Type B pancreatic cell (in vitro differentiated cells): ENCODE data around the gene GRK1. TPM values are rescaled to one million over a fixed set of nuclear protein-coding genes. Genes with fewer than 3 reads are reported as not detected.

Experiments
- DNase-seq: peaks from one replicate; pipeline ENCODE4 v3.0.0; 2021; ENCODE audit warnings: mixed read lengths; ENCODE audit not compliant: unreplicated experiment; ENCODE audit errors: extremely low spot score
- H3K27ac Mint-ChIP-seq: 2 replicates; pipeline ENCODE4 v1.8.0; 2021; ENCODE audit warnings: mild to moderate bottlenecking, mixed read lengths
- H3K27me3 Mint-ChIP-seq: 2 replicates; pipeline ENCODE4 v1.8.0; 2021; ENCODE audit warnings: mixed read lengths
- H3K36me3 Mint-ChIP-seq: 2 replicates; pipeline ENCODE4 v1.8.0; 2021; ENCODE audit warnings: mixed read lengths
- H3K4me1 Mint-ChIP-seq: one replicate; pipeline ENCODE4 v1.8.0; 2021; ENCODE audit warnings: mixed read lengths; ENCODE audit not compliant: unreplicated experiment
- H3K4me3 Mint-ChIP-seq: 2 replicates; pipeline ENCODE4 v1.8.0; 2021; ENCODE audit warnings: mild to moderate bottlenecking, mixed read lengths
- H3K9me3 Mint-ChIP-seq: 2 replicates; pipeline ENCODE4 v1.8.0; 2021; ENCODE audit warnings: mixed read lengths
- total RNA-seq: library from RNA; stranded (reverse); gene quantifications from 2 replicates; pipeline ENCODE4 v1.2.1, GENCODE V29; 2021; ENCODE audit warnings: low replicate concordance
- TF ChIP-seq, protein P1 (sequence below): fragments of 200-600 bp; sonication (generic); conservative IDR thresholded peaks from 2 replicates; pipeline ENCODE4 v1.5.0; 2021; ENCODE audit warnings: antibody characterized with exemption, mild to moderate bottlenecking

The GRK1 gene
- total RNA-seq, 1 donor from 2014 or later: 0.85 TPM

DNA sequence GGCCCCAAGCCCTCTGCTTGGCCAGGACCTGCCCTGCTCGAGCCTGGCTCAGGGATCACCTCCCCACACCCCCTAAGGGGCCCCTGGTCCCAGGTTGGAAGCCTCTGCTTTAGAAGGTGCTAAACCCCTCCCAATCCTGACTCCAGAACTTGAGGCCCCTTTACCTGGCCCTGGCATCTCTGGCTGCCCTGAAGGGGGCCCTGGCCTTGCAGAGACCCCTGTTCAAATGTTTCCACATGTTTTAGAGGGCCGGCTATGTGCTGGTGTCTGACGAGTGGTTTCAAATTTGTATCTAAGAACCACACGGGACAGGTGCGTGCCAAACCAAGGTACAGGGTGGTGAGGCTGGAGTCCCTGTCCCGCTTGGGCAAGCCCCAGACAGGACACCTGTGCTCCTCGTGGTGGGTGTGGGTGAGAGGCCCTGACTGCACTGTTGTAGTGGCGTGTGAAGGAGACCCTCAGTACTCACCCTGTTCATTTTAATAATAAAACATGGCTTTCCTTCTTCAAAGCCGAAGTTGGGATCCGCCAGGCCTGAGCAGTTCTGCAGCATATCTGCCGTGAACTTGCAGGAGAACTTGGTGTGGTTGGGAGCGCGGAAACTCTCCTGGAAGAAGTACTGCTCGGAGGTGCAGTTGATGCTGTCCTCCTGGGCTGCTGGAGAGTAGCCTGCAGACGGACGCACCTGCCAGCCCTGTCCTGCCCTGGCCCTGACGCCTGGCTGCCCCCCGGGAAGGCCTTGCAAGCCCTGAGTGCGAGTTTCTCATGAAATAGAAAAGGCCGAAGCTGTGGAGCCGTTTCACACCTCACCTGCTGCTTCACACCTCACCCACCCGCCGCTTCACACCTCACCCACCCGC, 14.4 kb upstream of the GRK1 start:
- TF ChIP-seq, protein P1, sequence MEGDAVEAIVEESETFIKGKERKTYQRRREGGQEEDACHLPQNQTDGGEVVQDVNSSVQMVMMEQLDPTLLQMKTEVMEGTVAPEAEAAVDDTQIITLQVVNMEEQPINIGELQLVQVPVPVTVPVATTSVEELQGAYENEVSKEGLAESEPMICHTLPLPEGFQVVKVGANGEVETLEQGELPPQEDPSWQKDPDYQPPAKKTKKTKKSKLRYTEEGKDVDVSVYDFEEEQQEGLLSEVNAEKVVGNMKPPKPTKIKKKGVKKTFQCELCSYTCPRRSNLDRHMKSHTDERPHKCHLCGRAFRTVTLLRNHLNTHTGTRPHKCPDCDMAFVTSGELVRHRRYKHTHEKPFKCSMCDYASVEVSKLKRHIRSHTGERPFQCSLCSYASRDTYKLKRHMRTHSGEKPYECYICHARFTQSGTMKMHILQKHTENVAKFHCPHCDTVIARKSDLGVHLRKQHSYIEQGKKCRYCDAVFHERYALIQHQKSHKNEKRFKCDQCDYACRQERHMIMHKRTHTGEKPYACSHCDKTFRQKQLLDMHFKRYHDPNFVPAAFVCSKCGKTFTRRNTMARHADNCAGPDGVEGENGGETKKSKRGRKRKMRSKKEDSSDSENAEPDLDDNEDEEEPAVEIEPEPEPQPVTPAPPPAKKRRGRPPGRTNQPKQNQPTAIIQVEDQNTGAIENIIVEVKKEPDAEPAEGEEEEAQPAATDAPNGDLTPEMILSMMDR: no peak
- no peaks in the 10 kb centered on the region for H3K36me3 Mint-ChIP-seq
- peaks cover 9% of the 10 kb centered on the region for H3K4me1 Mint-ChIP-seq
- no peaks in the 10 kb centered on the region for H3K27me3 Mint-ChIP-seq
- DNase-seq: peak; percentile 57
- H3K27ac Mint-ChIP-seq: no peak overlapping the region
- no peak overlapping the region for H3K4me3 Mint-ChIP-seq
- no peaks in the 10 kb centered on the region for H3K9me3 Mint-ChIP-seq

DNA sequence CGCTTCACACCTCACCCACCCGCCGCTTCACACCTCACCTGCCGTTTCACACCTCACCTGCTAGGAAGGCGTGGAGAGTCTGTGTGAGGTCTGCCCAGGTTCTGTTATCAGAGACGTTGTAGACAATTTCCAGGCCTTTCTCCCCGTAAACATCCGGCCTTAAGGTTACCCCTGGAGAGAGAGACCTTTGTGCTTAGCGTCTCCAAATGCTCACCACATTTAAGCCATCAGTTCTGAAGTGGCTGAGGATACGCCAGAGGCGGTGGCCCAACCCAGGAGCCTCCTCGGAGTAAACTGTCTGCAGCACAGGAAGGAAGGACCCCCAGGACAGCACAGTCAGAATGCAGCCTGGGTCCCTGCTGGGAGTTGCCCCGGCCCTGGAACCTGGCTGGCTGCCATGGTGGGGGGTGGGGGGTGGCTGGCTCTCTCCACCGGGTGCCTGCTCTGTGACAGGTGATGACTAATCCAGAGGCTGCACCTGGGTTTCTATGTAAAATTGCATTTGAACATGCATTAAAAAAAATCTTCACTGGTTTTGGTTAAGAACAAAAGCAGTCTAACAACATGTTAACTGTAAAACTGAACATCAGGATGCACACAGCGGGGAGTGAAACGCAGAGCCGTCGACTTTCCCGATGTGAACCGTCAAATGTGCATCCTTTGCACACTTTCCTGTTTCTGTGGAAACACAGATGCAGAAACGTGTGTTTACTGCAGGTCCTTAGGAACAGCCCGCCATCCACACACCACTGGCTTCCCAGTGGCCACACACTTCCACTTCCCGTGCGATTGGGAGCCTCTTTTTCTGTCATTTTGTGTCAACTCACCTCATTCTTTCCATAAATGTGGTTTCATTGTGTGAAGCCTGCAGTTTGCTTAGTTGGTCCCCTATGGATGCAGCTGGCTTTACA, 13.5 kb upstream of the GRK1 start:
- no peak overlapping the region for H3K27ac Mint-ChIP-seq
- DNase-seq: peak; percentile 64
- H3K27me3 Mint-ChIP-seq: no peaks in the 10 kb centered on the region
- H3K36me3 Mint-ChIP-seq: no peaks in the 10 kb centered on the region
- TF ChIP-seq, protein P1: no peak
- H3K4me3 Mint-ChIP-seq: no peak overlapping the region
- H3K9me3 Mint-ChIP-seq: no peaks in the 10 kb centered on the region
- H3K4me1 Mint-ChIP-seq: peaks cover 9% of the 10 kb centered on the region

GRCh38 chr13:113654175-113654560, 12.9 kb upstream of the GRK1 start:
- peaks cover 9% of the 10 kb centered on the region for H3K4me1 Mint-ChIP-seq
- H3K4me3 Mint-ChIP-seq: no peak overlapping the region
- DNase-seq: peak; percentile 37
- H3K27me3 Mint-ChIP-seq: no peaks in the 10 kb centered on the region
- TF ChIP-seq, protein P1: no peak
- H3K27ac Mint-ChIP-seq: no peak overlapping the region
- no peaks in the 10 kb centered on the region for H3K36me3 Mint-ChIP-seq
- no peaks in the 10 kb centered on the region for H3K9me3 Mint-ChIP-seq

GRCh38 chr13:113654591-113655345, 12.3 kb upstream of the GRK1 start:
- DNase-seq: peak; percentile 60
- TF ChIP-seq, protein P1: no peak
- Mint-ChIP-seq H3K9me3 (no peaks in the 10 kb centered on the region), H3K27ac (no peak overlapping the region), H3K27me3 (no peaks in the 10 kb centered on the region), H3K4me1 (peaks cover 9% of the 10 kb centered on the region), H3K36me3 (no peaks in the 10 kb centered on the region), H3K4me3 (no peak overlapping the region)

- DNase-seq: peak; percentile 60
- Mint-ChIP-seq H3K27me3 (no peaks in the 10 kb centered on the region), H3K36me3 (no peaks in the 10 kb centered on the region), H3K27ac (no peak overlapping the region), H3K4me3 (no peak overlapping the region), H3K4me1 (peaks cover 9% of the 10 kb centered on the region), H3K9me3 (no peaks in the 10 kb centered on the region)
- TF ChIP-seq, protein P1: no peak
Observed at GRCh38 chr13:113655346-113656002, 11.5 kb upstream of the GRK1 start.
